Measurements from ENCODE around the gene LRCH4.
"Not testable (repeated sequence)": the region's sequence is repeated elsewhere in the genome, so short reads cannot be mapped to it uniquely, and the experiment has no call there.

The LRCH4 gene

GRCh38 chr7:100532165-100533022, 53.5 kb downstream of the LRCH4 start:
- TF ChIP-seq, protein P1, sequence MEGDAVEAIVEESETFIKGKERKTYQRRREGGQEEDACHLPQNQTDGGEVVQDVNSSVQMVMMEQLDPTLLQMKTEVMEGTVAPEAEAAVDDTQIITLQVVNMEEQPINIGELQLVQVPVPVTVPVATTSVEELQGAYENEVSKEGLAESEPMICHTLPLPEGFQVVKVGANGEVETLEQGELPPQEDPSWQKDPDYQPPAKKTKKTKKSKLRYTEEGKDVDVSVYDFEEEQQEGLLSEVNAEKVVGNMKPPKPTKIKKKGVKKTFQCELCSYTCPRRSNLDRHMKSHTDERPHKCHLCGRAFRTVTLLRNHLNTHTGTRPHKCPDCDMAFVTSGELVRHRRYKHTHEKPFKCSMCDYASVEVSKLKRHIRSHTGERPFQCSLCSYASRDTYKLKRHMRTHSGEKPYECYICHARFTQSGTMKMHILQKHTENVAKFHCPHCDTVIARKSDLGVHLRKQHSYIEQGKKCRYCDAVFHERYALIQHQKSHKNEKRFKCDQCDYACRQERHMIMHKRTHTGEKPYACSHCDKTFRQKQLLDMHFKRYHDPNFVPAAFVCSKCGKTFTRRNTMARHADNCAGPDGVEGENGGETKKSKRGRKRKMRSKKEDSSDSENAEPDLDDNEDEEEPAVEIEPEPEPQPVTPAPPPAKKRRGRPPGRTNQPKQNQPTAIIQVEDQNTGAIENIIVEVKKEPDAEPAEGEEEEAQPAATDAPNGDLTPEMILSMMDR (conservative IDR thresholded peaks at IDR 0.05; ENCODE audit: control insufficient read depth, insufficient read depth, low read depth, low read length) = no peak

GRCh38 chr7:100528108-100528866, 57.6 kb downstream of the LRCH4 start:
- H3K4me3 ChIP-seq (ENCODE audit: control insufficient read depth, low read depth, low read length); DNase-seq (ENCODE audit: low read depth): not testable (repeated sequence)

More at GRCh38 chr7:100532165-100533022, 53.5 kb downstream of the LRCH4 start:
- H3K4me3 ChIP-seq (ENCODE audit: control insufficient read depth, low read depth, low read length) = no peak overlapping the region
- DNase-seq (ENCODE audit: low read depth) = no peak

Data from fibroblast of mammary gland (primary cell).